Calu3 (cell line): ENCODE data around the gene MEF2C. TPM values are rescaled to one million over a fixed set of nuclear protein-coding genes. Genes with fewer than 3 reads are reported as not detected.

Source experiments
- BruUV-seq: library from RNA; stranded (reverse); fragments of 400-500 nt; replicated peaks from 2 replicates; lab custom pipeline; 2021; lab: Mats Ljungman, UMichigan
- CTCF ChIA-PET: fragments of 300-600 bp; sonication (Branson Sonifier 250); formaldehyde crosslinking; loops from one replicate; lab custom pipeline; 2022; ENCODE audit warnings: antibody characterized with exemption; lab: Charles Lee
- DNase-seq: peaks from one replicate; pipeline ENCODE4 v3.0.0; 2022
- H3K27ac Mint-ChIP-seq: one replicate; pipeline ENCODE4 v1.8.0; 2022; ENCODE audit warnings: mixed read lengths; ENCODE audit not compliant: unreplicated experiment
- H3K27me3 Mint-ChIP-seq: one replicate; pipeline ENCODE4 v1.8.0; 2022; ENCODE audit warnings: mixed read lengths; ENCODE audit not compliant: unreplicated experiment
- H3K36me3 Mint-ChIP-seq: one replicate; pipeline ENCODE4 v1.8.0; 2022; ENCODE audit warnings: mild to moderate bottlenecking, moderate library complexity, mixed read lengths; ENCODE audit not compliant: insufficient read depth, unreplicated experiment
- H3K4me1 Mint-ChIP-seq: one replicate; pipeline ENCODE4 v1.8.0; 2022; ENCODE audit warnings: mild to moderate bottlenecking, low read depth, mixed read lengths; ENCODE audit not compliant: unreplicated experiment
- H3K4me3 Mint-ChIP-seq: one replicate; pipeline ENCODE4 v1.8.0; 2022; ENCODE audit warnings: mild to moderate bottlenecking, low read depth, moderate library complexity, mixed read lengths; ENCODE audit not compliant: unreplicated experiment
- H3K9me3 Mint-ChIP-seq: one replicate; pipeline ENCODE4 v1.8.0; 2022; ENCODE audit warnings: low read depth, mixed read lengths; ENCODE audit not compliant: unreplicated experiment
- CTCF ChIP-seq: fragments of 200-600 bp; IDR thresholded peaks from one replicate; pipeline ENCODE4 v1.8.0; 2022; ENCODE audit warnings: antibody characterized with exemption; ENCODE audit not compliant: unreplicated experiment
- intact Hi-C: fragments of 100-400 bp; cut with micrococcal nuclease; formaldehyde crosslinking; loops from one replicate; pipeline ENCODE4 v1.10.0; 2022; ENCODE audit not compliant: unreplicated experiment
- total RNA-seq: library from RNA; stranded (reverse); gene quantifications from 2 replicates; pipeline ENCODE4 v1.2.3, GENCODE V29; 2022

MEF2C gene
- total RNA-seq, 1 experiment from 2014 or later, result 6.1 TPM

GRCh38 chr5:88693071-88693932 is 189.7 kb downstream of the MEF2C start:
- Mint-ChIP-seq H3K27ac (peak overlapping the region; percentile 54), H3K36me3 (peaks cover 24% of the 10 kb centered on the region), H3K4me3 (peak overlapping the region; percentile 77), H3K27me3 (peaks cover 24% of the 10 kb centered on the region), H3K4me1 (peaks cover 34% of the 10 kb centered on the region), H3K9me3 (no peaks in the 10 kb centered on the region)
- intact Hi-C loops, result loop anchor here (10.0 kb wide), 2 partner anchors 809 to 1269 kb away; no protein-coding TSS in a partner anchor
- CTCF ChIA-PET, result interaction anchor here (0.8 to 4.3 kb wide), 2 partner anchors 12 to 33 kb away, joined by 5 to 25 read pairs; no protein-coding TSS in a partner anchor
- peak; percentile 41 for DNase-seq
- BruUV-seq, result no TSS peak
- TF ChIP-seq CTCF, result peak; percentile 12

- intact Hi-C loops, result loop anchor here (1.0 to 10.0 kb wide), 3 partner anchors 807 to 1267 kb away; no protein-coding TSS in a partner anchor
- CTCF ChIA-PET, result interaction anchor here (0.8 to 4.3 kb wide), 5 partner anchors 11 to 912 kb away, joined by 5 to 44 read pairs (median 12); no protein-coding TSS in a partner anchor
- no peaks in the 10 kb centered on the region for H3K9me3 Mint-ChIP-seq
- no TSS peak for BruUV-seq
- H3K4me3 Mint-ChIP-seq, result peak overlapping the region; percentile 77
- H3K36me3 Mint-ChIP-seq, result peaks cover 24% of the 10 kb centered on the region
- DNase-seq, result no peak
- H3K4me1 Mint-ChIP-seq, result peaks cover 34% of the 10 kb centered on the region
- peak; percentile 4 for TF ChIP-seq CTCF
- peak overlapping the region; percentile 54 for H3K27ac Mint-ChIP-seq
- H3K27me3 Mint-ChIP-seq, result peaks cover 24% of the 10 kb centered on the region
Measured at GRCh38 chr5:88691945-88692868, 190.8 kb downstream of the MEF2C start.

- intact Hi-C loops, result loop anchor here (1.0 to 10.0 kb wide), 3 partner anchors 806 to 1266 kb away; no protein-coding TSS in a partner anchor
- Mint-ChIP-seq H3K4me1 (peaks cover 34% of the 10 kb centered on the region), H3K27me3 (peaks cover 29% of the 10 kb centered on the region), H3K36me3 (peaks cover 24% of the 10 kb centered on the region), H3K27ac (no peak overlapping the region), H3K4me3 (peak overlapping the region; percentile 77), H3K9me3 (no peaks in the 10 kb centered on the region)
- no TSS peak for BruUV-seq
- TF ChIP-seq CTCF, result no peak
- CTCF ChIA-PET, result interaction anchor here (0.7 to 4.3 kb wide), 11 partner anchors 10 to 911 kb away, joined by 3 to 44 read pairs (median 4); partner anchors contain the start of gene TMEM161B
- DNase-seq, result no peak
Measured at GRCh38 chr5:88691230-88691582, 191.8 kb downstream of the MEF2C start.
